ENCODE results near the gene TIMP3.

The TIMP3 gene

GRCh38 chr22:32877196-32877595, 75.7 kb downstream of the TIMP3 start:
- DNase-seq (ENCODE audit: low read depth in 2 of 2, low spot score in 1 of 2): no peak

- no peak for DNase-seq (ENCODE audit: low read depth in 2 of 2, low spot score in 1 of 2)
Measured at GRCh38 chr22:32879550-32879949, 78.0 kb downstream of the TIMP3 start.

- no peak for DNase-seq (ENCODE audit: low read depth in 2 of 2, low spot score in 1 of 2)
Measured at GRCh38 chr22:32880061-32880460, 78.6 kb downstream of the TIMP3 start.

DNA sequence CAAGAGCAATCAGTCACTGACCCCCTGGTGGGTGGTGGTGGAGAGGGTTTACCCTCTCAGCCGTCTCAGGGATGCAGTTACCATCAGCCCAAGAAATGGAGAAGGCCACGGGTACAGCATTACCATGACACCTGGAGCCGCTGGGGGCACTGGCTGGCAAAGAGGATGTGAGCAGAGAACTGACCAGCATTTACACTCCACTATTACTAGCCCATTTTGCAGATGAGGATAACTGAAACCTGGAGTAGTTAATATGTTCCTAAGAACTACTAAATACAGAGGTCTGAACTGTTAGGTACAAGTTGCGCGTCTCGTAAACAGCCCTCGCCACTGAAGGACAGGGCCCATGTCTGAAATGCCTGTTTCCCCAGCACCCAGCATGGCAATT, 79.0 kb downstream of the TIMP3 start:
- no peak for DNase-seq (ENCODE audit: low read depth in 2 of 2, low spot score in 1 of 2)

DNA sequence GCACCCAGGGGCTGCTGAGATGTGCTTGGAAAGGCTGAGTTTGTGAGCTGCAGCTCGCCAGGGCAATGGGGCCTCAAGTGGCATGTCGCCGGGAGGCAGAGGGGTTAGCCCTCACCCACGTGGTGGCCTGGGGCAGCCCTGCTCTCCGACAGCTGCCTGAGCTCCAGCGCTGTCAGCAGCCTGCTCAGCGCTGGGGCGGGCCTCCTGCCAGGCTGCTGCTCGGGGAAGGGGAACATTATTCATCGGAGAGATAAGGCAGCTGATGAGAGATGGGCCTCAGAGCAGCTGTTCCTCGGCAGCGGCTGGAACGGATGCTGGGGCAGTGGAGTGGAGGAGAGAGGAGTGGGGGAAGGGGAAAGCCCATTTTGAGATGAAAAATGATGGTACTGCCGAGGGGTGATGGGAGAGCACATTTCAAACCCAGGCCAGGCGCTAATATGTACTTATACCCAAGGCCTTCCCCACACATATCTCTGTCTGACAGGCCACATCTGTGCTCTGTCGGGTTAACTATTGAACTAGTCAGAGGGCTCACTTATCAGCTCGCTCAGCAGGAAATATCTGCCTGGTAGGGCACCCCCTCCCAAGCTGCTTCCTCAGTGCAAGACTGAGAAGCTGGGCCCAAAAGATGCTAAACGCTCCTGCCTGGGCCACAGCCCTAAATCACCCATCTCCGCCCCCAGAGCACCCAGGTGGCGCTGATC, 79.5 kb downstream of the TIMP3 start:
- DNase-seq (ENCODE audit: low read depth in 2 of 2, low spot score in 1 of 2): no peak

- DNase-seq (ENCODE audit: low read depth in 2 of 2, low spot score in 1 of 2): no peak
Measured at GRCh38 chr22:32882360-32882755, 80.9 kb downstream of the TIMP3 start.

DNA sequence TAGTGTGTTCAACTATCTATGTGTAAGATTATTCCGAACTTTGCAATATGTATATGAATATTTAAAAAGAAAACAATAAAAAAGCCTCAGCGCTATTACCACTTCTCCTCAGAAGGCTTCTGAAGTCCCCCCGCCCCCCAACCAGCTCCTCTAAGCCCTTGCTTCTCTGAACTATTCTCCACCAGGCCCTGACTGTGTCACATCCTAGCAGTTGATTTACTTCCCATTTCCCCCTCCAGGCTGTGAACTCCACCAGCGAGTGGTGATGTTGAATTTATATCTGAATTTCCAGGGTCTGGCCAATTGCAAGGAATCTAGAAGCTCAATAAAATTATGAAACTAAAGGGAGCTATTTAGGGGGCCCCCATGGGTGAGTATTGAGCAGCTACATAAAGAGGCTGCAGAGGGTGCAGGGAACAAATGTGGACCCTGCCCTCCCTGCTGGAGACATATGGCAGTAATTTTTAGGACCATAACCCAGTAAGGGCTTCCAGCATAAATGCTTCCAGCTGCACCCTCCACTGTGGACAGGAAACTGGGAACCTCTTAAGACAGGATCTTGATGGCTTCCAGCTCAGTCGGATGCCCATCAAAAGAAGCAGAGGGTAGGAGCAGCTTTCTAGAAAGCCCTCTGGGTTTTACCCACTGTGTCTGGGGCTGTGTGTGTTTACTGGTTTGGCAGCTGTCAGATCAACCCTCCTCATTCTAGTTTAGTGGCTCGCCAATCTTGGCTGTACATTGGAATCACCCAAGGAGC, 81.4 kb downstream of the TIMP3 start:
- no peak for DNase-seq (ENCODE audit: low read depth in 2 of 2, low spot score in 1 of 2)

- DNase-seq (ENCODE audit: low read depth in 2 of 2, low spot score in 1 of 2): no peak
Measured at GRCh38 chr22:32887324-32887980, 85.9 kb downstream of the TIMP3 start.

- DNase-seq (ENCODE audit: low read depth in 2 of 2, low spot score in 1 of 2): no peak
Measured at GRCh38 chr22:32888976-32889375, 87.5 kb downstream of the TIMP3 start.

GRCh38 chr22:32896891-32897290, 95.4 kb downstream of the TIMP3 start:
- no peak for DNase-seq (ENCODE audit: low read depth in 2 of 2, low spot score in 1 of 2)

- no peak for DNase-seq (ENCODE audit: low read depth in 2 of 2, low spot score in 1 of 2)
Measured at GRCh38 chr22:32897400-32897799, 95.9 kb downstream of the TIMP3 start.

DNA sequence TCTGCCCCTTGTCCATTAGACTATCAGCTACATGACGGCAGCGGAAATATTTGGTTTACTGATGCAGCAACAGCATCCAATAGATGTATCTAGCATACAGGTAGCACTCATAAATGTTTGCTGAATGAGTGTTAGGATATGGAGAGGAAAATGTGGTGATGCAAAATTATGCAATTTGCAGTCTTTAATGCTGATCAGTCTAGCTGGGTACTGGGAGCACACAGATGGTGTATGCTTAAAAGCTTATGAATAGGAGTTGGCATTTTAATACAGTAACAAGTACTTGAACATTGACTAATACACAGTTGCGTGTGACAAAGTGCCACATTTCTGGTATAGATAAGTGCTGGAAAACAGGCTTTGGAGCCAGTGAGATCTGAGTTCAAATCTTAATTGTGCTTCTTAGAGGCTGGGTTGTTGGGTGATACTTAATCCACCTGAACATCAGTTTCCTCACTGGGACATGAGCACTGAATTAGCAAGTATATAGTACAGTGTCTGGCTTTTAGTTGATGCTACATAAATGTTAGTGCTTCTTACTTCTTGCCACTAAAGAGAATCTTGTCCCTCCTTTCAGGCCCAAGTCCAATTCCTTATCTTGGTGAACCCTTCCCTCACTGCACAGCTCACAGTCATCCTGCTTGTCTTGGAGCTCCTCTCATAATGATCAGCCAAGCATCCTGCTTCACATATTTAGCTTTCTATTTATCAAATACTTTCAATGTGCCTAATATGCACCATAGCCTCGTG, 99.6 kb downstream of the TIMP3 start:
- DNase-seq (ENCODE audit: low read depth in 2 of 2, low spot score in 1 of 2): no peak

- DNase-seq (ENCODE audit: low read depth in 2 of 2, low spot score in 1 of 2): no peak
Measured at GRCh38 chr22:32901925-32902324, 100.4 kb downstream of the TIMP3 start.

DNA sequence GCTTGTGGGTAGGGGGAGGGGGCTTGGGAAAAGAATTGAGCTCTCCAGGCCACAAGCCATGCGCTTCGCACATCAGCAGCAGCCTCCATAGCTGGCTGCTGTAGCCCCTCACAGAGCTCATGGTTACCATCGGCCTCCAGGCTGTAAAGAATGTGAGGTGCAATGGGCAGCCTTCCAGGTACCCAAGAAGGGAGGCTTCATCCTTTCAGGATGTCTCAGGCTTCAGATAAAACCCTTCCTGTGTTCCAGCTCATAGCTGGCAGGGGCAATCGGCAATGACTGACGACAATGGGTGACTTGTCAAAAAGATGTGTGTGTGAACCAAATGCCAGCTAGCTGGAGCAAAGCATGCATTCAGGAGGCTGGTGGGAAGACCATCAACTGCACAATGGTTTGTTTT, 102.0 kb downstream of the TIMP3 start:
- no peak for DNase-seq (ENCODE audit: low read depth in 2 of 2, low spot score in 1 of 2)

GRCh38 chr22:32904044-32904443, 102.5 kb downstream of the TIMP3 start:
- DNase-seq (ENCODE audit: low read depth in 2 of 2, low spot score in 1 of 2): no peak

DNA sequence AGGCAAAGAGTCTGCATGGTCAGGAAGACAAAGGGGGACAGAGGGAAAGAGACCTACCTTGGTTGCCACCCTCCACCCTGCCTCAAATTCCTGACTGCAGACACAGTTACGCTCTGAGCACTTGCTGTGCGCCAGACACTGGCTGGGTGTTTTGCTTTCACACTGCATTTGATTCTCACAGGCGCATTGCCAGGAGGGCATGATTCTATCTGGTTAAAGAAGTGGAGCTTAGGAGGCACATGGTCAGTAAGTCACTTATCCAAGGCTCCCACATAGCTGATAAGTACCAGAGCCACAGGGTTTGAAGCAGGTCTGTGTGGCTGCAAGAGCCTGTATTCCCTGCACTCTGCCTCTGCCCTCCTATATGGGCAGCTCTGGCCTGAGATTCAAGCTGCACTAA, 103.9 kb downstream of the TIMP3 start:
- no peak for DNase-seq (ENCODE audit: low read depth in 2 of 2, low spot score in 1 of 2)

- DNase-seq (ENCODE audit: low read depth in 2 of 2, low spot score in 1 of 2): no peak
Measured at GRCh38 chr22:32909581-32910428, 108.3 kb downstream of the TIMP3 start.

DNA sequence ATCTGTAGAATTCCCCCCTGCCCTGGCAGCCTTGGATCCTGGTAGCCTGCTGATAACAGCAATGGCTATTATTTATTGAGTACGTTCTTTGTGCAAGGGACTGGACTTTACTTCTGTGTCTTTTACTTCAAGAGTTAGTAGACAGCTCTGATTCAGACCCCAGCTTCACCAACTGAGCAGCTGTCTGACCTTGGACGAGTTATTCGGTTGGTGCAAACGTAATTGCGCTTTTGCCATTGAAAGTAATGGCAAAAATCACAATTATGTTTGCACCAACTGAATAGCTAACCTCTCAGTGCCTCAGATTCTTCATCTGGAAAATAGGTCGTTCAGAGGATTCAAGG, 108.9 kb downstream of the TIMP3 start:
- no peak for DNase-seq (ENCODE audit: low read depth in 2 of 2, low spot score in 1 of 2)

DNA sequence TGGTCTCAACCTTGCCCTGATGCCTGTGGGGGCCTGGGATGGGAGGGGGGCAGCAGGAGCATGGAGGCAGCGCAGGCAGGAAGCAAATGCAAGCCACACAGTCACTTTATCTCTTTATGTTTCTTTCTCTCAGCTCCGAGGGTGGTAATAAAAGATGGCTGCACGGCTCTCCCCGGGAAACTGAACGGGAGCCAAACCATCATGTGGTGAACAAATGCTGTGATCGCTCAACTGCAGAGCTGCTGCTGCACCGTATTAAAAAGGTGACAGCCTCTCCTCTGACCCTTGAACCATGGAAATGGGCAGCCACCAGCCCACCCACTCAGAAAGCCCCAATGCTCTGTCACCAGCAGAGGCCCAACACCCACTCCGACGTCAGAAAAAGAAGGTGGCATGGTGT, 110.0 kb downstream of the TIMP3 start:
- no peak for DNase-seq (ENCODE audit: low read depth in 2 of 2, low spot score in 1 of 2)
